Stimulated activated effector memory CD8-positive, alpha-beta T cell treated with anti-CD3 and anti-CD28 coated beads, Interleukin-12 subunit alpha, Interleukin-12 subunit beta, amount 100 ng/mL, for 72 hours (primary cell): ENCODE results near the gene CARD9.

ENCODE experiments used
- ATAC-seq: fragments of 150-1000 bp; cut with Tn5 transposase; 2 replicates; pipeline ENCODE4 v1.10.0; 2021
- DNase-seq, 2 donors: peaks; one replicate each; pipeline ENCODE4 v3.0.0; 2021 to 2022; ENCODE audit warnings: low spot score in 2 of 2
- H3K27ac Mint-ChIP-seq: one replicate; pipeline ENCODE4 v1.8.0; 2022; ENCODE audit warnings: mild to moderate bottlenecking, mixed read lengths
- H3K36me3 Mint-ChIP-seq: one replicate; pipeline ENCODE4 v1.8.0; 2022; ENCODE audit warnings: mild to moderate bottlenecking, mixed read lengths
- H3K4me1 Mint-ChIP-seq: one replicate; pipeline ENCODE4 v1.8.0; 2022; ENCODE audit warnings: mixed read lengths
- H3K4me3 Mint-ChIP-seq: one replicate; pipeline ENCODE4 v1.8.0; 2022; ENCODE audit warnings: mild to moderate bottlenecking, mixed read lengths
- H3K9me3 Mint-ChIP-seq: one replicate; pipeline ENCODE4 v1.8.0; 2022; ENCODE audit warnings: mixed read lengths

Gene CARD9

DNA sequence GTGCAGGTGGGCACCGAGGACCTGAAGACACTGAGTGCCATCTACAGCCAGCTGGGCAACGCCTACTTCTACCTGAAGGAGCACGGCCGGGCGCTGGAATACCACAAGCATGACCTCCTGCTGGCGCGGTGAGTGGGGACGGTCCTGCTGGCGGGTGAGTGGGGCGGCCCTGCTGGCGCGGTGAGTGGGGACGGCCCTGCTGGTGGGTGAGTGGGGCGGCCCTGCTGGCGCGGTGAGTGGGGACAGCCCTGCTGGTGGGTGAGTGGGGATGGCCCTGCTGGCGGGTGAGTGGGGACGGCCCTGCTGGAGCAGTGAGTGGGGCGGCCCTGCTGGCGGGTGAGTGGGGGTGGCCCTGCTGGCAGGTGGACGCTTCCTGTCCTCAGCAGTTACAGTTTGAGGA, 38.9 kb downstream of the CARD9 start:
- Mint-ChIP-seq H3K9me3 (no peaks in the 10 kb centered on the region), H3K4me3 (no peak overlapping the region), H3K4me1 (peaks cover 4% of the 10 kb centered on the region), H3K27ac (no peak overlapping the region), H3K36me3 (no peaks in the 10 kb centered on the region)
- ATAC-seq (no peak), DNase-seq (no peak)

DNA sequence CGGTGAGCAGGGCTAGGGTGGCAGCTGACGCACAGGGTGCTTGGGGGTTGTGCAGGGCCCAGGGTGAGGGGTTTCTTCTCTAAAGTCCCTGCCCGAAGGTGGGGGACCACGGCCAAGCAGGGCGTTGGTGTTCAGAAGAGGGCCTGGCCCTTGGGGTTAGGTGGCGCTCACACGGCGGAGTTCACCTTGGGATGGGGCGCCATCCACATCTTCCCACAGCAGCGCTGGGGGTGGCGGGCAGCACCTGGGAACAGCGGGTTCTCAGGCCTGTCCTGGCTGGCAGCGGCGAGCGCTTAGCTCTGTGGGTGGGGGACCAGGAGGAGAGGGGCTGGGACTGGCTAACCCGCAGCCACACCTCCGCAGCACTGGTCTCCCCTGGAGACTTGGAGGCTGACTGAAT, 40.0 kb downstream of the CARD9 start:
- Mint-ChIP-seq H3K9me3 (no peaks in the 10 kb centered on the region), H3K27ac (no peak overlapping the region), H3K4me3 (no peak overlapping the region), H3K36me3 (no peaks in the 10 kb centered on the region), H3K4me1 (peaks cover 9% of the 10 kb centered on the region)
- ATAC-seq = no peak
- no peak for DNase-seq

DNA sequence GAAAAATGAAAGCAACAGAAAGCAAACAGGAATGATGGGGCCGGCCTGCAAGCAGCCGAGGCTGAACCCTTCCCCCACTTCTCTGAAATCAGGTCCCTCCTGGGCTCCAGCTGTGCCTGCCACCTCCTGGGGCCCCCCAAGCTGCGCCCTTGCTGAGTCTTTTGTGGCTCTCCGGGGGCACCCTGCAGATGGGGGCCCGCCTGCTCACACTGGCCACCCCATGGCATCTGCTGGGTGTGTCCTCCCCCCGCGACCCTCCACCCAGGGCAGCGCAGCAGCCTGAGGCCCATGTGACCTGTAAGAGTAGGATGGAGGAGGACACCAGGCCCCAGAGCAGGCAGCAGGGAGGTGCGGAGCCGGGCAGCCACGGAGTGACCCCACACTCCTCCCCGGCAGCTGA, 40.4 kb downstream of the CARD9 start:
- Mint-ChIP-seq H3K27ac (no peak overlapping the region), H3K36me3 (no peaks in the 10 kb centered on the region), H3K4me3 (no peak overlapping the region), H3K9me3 (no peaks in the 10 kb centered on the region), H3K4me1 (peaks cover 9% of the 10 kb centered on the region)
- DNase-seq (no peak), ATAC-seq (no peak)

DNA sequence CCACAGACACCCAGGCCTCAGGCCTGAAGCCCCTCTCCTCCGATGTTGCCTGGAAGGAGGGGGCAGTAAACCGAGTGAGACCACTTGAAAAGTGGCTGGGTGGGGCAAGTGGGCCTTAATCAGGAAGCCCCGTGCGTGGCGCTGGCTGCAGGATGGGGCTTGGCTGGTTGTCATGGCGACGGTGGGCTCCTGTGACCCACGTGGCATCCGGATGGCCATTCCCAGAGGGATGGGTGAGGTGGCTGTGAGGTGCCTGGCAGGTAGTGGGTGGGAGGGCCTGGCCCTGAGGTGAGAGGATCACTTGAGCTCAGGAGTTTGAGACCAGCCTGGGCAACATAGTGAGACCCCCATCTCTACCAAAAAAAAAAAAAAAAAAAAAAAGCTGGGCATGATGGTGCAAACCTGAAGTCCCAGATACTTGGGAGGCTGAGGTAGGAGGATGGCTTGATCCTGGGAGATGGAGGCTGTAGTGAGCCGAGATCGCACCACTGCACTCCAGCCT, 40.9 kb downstream of the CARD9 start:
- Mint-ChIP-seq H3K4me3 (no peak overlapping the region), H3K27ac (no peak overlapping the region), H3K4me1 (peaks cover 9% of the 10 kb centered on the region), H3K36me3 (no peaks in the 10 kb centered on the region), H3K9me3 (no peaks in the 10 kb centered on the region)
- no peak for DNase-seq
- no peak for ATAC-seq

DNA sequence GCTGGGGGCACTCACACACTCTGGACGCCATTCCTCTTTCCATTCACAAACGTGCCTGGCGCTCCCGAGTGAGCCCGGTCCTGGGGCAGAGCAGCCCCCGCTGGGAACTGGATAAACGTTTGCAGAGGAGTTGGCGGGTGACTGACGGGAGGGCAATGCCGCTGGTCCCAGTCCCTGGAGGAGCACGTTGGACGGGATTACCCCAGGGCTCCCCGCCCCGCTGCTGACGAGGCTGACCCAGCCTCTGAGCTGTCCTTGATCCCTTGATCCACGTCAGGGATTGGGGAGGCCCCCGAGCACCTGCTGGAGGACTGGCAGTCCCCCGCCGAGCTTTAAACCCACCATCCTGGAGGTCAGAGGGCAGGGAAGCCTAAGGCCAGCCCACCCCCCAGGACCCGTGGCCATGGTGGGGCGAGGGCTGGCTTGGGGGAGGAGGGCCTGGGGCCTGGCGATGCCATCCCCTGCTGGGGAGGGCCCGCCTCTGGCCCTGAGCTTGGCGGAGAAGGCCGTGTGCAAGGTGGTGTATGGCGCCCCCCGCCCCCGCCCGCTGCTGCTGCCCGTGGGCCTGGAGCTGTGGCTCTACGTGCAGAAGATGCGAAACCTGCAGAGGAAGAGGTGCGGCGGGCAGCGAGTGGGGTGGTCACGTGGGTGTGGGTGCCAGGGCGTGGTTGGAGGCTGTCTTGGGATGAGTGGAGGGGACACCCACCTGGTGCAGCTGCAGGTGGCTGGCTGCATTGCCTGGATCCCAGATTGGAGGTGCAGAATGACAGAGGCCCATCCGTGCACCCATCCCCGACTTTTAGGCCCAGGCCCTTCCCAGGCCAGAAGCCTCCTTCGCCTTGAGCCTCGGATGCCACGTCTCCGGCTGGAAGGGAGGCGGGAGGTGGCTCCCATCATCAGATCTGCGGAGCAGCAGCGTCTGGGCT, 41.6 kb downstream of the CARD9 start:
- no peak overlapping the region for H3K27ac Mint-ChIP-seq
- ATAC-seq = no peak
- H3K4me1 Mint-ChIP-seq = peaks cover 9% of the 10 kb centered on the region
- no peak for DNase-seq
- H3K4me3 Mint-ChIP-seq = no peak overlapping the region
- H3K36me3 Mint-ChIP-seq = no peaks in the 10 kb centered on the region
- H3K9me3 Mint-ChIP-seq = no peaks in the 10 kb centered on the region

DNA sequence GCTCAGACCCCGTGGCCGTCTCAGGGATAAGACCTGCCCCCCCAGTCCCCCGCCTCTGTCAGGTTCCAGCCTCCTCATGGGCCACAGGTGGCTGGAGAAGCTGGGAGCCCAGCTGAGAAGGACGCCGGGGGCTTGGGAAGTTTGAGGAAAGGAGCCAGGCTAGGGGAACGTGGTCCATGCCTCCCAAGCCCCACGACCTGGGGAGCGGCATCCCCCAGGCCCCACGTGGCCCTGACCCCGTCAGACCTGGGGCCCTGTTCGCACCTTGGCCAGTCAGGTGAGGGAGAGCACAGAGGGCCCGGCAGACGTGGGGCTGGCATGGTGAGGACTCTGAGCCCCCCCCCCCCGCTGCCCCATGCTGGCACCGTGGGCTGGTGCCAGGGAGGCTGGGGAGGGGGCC, 42.4 kb downstream of the CARD9 start:
- Mint-ChIP-seq H3K4me3 (no peak overlapping the region), H3K36me3 (no peaks in the 10 kb centered on the region), H3K27ac (no peak overlapping the region), H3K4me1 (peaks cover 9% of the 10 kb centered on the region), H3K9me3 (no peaks in the 10 kb centered on the region)
- ATAC-seq (no peak), DNase-seq (no peak)

DNA sequence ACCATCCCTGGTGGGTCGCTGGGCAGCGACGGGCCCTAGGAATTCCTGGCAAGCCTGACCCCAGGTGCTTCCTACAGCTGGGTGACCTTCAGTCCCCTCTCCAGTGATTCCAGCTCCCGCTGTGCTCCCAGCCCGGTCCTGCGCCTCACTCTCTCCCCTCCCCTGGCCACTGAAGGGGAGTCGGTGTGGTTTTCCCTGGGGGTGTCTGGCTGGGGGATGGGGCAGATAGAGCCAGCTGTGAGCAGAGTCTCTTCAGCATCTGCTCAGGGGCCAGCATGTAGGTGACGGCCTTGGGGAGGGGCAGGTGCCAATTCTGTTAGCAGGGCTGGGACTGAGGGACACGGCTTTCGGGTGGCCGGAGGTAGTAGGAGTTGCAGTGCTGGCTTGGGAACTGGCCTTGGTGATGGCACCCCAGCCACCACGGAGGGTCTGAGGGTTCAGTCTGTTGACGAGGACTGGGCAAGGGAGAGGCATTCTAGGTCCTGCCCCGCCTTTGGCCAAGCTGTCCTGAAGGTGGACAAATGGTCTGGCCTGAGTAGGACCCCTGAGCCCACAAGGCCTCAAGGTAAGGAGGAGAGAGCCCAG, 43.0 kb downstream of the CARD9 start:
- ATAC-seq = no peak
- Mint-ChIP-seq H3K36me3 (no peaks in the 10 kb centered on the region), H3K4me3 (no peak overlapping the region)

DNA sequence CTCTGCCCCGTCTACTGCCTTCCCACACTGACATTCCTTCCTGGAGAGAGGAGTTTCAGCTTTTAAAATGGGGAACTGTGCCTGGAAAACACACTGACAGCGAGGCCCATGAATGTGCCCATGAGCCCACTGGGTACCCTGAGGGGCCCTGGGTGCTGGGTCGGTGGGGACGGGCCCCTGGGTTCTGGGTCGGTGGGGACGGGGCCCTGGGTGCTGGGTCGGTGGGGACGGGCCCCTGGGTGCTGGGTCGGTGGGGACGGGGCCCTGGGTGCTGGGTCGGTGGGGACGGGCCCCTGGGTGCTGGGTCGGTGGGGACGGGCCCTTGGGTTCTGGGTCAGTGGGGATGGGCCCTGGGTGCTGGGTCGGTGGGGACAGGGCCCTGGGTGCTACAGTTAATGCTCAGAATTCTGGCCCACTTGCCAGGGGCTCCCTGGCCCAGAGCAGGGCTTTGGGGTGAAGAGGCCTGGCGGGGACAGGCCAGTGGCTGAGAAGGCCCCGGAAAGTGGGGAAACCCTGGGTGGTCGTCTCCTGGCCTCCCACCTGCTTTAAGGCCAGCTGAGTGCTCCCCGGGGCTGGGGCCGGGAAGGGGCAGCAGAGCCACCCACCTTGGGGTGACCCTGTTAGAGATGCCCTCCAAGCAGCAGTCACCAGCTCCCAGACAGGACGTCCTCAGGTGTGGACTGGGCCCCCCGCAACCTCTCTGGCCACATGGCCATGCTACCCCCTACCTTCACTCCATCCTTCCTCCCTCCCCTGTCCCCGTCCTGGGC, 43.6 kb downstream of the CARD9 start:
- Mint-ChIP-seq H3K36me3 (no peaks in the 10 kb centered on the region), H3K9me3 (no peaks in the 10 kb centered on the region), H3K27ac (no peak overlapping the region), H3K4me3 (no peak overlapping the region), H3K4me1 (peaks cover 9% of the 10 kb centered on the region)
- no peak for DNase-seq
- no peak for ATAC-seq

More for the DNA sequence above, 43.0 kb downstream of the CARD9 start:
- Mint-ChIP-seq H3K27ac (no peak overlapping the region), H3K9me3 (no peaks in the 10 kb centered on the region), H3K4me1 (peaks cover 9% of the 10 kb centered on the region)
- DNase-seq = no peak

DNA sequence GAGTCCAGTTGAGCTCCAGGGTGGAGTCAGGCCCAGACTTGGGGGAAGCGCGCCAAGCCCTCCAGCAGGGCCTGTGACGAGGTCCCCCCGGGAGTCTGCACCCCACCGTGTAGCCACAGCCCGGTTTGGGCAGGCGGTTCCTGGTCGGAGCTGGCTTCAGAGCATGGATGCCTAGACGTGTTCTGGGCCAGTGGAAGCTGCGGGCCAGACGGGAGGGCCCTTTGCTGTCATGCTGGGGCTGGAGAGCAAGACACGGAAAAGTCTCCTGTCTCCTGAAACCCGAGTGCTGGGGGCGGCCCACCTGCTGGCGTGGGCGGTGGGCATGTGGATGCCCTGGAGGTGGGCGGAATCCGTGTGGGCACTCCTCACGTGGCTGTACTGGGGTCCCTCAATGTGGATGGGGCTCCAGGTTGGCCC, 44.2 kb downstream of the CARD9 start:
- ATAC-seq = no peak
- no peaks in the 10 kb centered on the region for H3K36me3 Mint-ChIP-seq
- no peak overlapping the region for H3K27ac Mint-ChIP-seq
- no peaks in the 10 kb centered on the region for H3K9me3 Mint-ChIP-seq
- peak overlapping the region; percentile 58 for H3K4me3 Mint-ChIP-seq
- no peak for DNase-seq
- peaks cover 9% of the 10 kb centered on the region for H3K4me1 Mint-ChIP-seq

DNA sequence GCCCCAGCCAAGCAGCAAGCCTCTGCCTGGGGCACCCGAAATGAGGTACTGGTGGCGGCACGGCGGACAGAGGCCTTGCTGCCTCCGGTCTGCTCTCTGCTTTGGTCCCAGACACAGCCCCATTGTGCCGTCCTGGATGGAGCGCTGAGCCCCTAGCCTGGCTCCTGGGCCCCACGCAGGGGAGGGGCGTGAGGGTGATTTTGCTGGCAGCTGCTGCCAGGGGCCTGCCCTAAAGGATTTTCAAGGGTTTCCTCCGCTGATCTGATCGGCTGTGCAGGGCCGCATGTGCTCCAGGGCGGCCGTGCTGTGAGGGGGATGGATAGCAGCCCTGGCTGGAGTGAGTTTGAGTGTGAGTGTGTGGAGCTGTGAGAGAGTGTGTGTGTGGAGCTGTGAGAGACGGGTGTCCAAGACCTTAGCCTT, 44.8 kb downstream of the CARD9 start:
- ATAC-seq (no peak), DNase-seq (no peak)
- no peaks in the 10 kb centered on the region for H3K36me3 Mint-ChIP-seq
- H3K4me1 Mint-ChIP-seq = peaks cover 9% of the 10 kb centered on the region
- no peak overlapping the region for H3K27ac Mint-ChIP-seq
- H3K9me3 Mint-ChIP-seq = no peaks in the 10 kb centered on the region
- peak overlapping the region; percentile 58 for H3K4me3 Mint-ChIP-seq

DNA sequence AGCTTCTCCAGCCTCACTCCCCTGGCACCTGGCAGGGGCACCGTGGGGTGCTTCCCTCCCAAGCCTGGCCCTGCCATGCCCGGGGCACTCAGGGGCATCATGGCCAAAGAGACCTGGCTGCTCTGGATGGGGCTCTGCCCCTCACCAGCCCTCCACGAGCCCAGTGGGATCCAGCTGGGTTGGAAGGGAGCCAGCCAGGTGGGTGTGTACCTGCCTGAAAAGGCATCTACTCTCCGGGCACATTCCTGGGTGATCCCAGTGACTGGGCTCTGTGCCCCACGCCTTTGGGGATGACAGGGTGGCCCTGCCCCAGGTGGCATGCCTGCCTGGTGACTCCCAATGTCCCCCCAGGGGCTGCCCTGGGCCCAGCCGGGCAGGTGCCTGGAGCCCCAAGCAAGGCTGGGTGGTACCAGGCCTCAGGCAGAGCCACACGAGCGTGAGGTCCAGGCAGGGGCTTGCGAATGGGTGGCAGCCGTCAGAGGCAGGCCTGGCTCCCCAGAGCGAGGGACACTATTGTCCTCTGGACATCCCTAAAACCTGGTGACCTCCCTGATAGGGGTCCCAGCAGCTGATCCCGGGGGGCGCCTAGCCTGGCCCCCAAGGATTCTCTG, 45.4 kb downstream of the CARD9 start:
- Mint-ChIP-seq H3K27ac (no peak overlapping the region), H3K36me3 (no peaks in the 10 kb centered on the region), H3K4me1 (peaks cover 9% of the 10 kb centered on the region), H3K9me3 (no peaks in the 10 kb centered on the region), H3K4me3 (peak overlapping the region; percentile 58)
- no peak for DNase-seq
- peak; percentile 2 for ATAC-seq

DNA sequence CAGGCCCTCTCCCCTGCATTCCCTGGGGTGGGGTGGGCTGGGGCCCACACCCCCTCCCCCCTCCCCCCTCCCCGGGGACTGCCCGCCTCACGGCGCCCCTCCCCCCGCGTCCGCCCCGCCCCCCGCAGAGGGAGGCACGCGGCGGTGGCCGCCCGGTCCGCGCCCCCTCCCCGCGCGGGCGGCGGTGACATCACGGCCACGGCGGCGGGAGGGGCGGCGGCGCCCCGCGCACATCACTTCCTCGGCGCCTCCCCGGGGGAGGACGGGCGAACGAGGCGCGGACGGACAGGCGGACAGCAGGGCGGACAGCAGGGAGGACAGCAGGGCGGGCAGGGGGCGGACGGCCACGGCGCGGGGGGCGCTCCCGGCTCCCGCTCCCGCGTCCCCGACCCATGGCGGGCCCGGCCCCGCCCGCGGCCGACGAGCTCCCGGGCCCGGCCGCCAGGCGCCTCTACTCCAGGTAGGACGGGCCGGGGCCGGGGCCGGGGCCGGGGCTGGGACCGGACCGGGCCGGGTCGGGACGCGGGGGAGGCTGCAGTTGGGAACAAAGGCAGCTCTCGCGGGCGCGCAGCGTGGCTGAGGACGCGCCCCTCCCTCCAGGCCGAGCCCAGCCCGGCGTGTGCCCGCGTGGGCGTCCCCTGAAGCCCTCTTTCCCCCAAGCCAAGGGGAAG, 46.0 kb downstream of the CARD9 start, which contains the start of gene GPSM1:
Gene GPSM1, plus strand, starts transcription at position 236 of the 671 bp plus-strand sequence. Its CDS starts 157 bp downstream, at position 393.
- DNase-seq (no peak), ATAC-seq (peak; percentile 58)
- Mint-ChIP-seq H3K36me3 (no peaks in the 10 kb centered on the region), H3K4me1 (peaks cover 9% of the 10 kb centered on the region), H3K9me3 (no peaks in the 10 kb centered on the region), H3K27ac (peak within 1 kb of the TSS; percentile 32), H3K4me3 (peak within 1 kb of the TSS; percentile 58)

DNA sequence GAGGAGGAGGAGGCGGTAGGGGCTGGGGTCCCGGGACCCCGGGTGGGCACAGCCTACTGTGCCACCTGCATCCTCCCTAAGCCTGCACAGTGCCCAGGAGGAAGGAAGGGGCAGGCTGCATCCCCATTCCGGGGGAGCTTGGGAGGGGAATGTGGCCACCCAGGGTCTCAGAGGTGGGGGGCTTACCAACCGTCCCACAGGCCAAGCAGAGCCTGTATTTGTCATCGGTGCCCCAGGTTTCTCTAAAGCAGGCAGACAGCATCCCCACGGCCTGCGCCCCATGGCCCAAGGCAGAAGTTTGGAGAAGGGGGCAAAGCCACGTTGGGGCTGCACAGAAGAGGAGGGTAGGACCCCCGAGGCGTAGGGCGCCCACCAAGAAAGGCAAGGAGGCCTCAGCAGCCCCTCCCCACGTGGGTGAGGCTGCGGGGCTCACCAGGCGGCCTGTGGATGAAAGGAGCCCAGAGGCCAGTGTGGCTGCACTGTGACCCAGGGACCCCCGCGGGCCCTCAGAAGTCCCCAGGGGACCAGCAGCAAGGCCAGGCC, 46.6 kb downstream of the CARD9 start:
- Mint-ChIP-seq H3K9me3 (no peaks in the 10 kb centered on the region), H3K4me1 (peaks cover 9% of the 10 kb centered on the region), H3K27ac (peak overlapping the region; percentile 32), H3K36me3 (no peaks in the 10 kb centered on the region), H3K4me3 (peak overlapping the region; percentile 58)
- peak; percentile 4 for ATAC-seq
- DNase-seq = no peak

DNA sequence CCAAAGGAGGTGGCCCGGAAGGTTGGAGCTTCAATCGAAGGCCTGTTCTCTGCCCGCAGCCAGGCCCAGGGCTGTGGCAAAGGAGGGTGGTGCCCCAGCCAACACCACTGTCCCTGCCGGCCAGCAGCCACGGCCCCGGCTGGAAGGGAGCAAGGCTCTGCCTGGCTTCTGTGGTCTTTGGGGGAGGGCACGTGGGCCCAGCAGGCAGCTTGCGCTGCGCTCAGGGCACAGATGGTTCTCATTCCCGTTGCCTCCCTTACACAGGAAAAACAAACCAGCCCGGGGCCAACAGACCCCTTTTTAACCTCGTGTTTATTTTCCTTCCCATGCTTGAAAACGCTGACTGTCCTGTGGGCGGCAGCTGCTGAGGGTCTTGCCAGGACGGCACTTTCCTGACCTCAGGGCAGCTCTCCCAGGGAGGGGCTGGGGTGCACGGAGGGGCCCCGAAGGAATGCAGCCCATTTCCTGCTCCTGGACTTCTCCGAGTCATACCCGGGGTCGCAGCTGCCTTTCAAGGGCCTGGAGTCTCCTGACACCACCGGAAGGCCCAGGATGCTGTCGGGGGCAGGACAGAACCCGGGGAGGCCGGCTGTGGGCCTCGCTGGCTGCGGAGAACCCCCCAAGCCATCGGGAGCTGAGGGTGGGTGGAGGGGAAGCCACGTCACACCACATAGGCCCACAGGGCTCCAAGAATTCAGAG, 47.3 kb downstream of the CARD9 start:
- Mint-ChIP-seq H3K9me3 (no peaks in the 10 kb centered on the region), H3K4me3 (peak overlapping the region; percentile 58), H3K4me1 (peaks cover 6% of the 10 kb centered on the region), H3K27ac (peak overlapping the region; percentile 32), H3K36me3 (no peaks in the 10 kb centered on the region)
- ATAC-seq (no peak), DNase-seq (no peak)
